Measurements from ENCODE around the gene IL36RN. TPM values are rescaled to one million over a fixed set of nuclear protein-coding genes. Genes with fewer than 3 reads are reported as not detected.

The IL36RN gene
- total RNA-seq, 2 donors from 2014 or later: not detected

Other genes with a start within 250 kb of the IL36RN start
- gene IL1B, start 222.4 kb upstream of the IL36RN start, total RNA-seq: 1 to 10 TPM; 4.2 to 7.3 TPM
- gene IL37, start 148.0 kb upstream of the IL36RN start, total RNA-seq: 1 to 10 TPM in 1 of 2 donors, under 1 TPM in 1; 0.64 to 1.5 TPM
- under 1 TPM in 1 of 2 donors, not detected in 1; 0.31 TPM for gene IL36G, start 81.2 kb upstream of the IL36RN start, total RNA-seq
- not detected for gene IL36A, start 53.7 kb upstream of the IL36RN start, total RNA-seq
- not detected for gene IL36B, start 6.3 kb upstream of the IL36RN start, total RNA-seq
- gene IL1F10, start 8.8 kb downstream of the IL36RN start, total RNA-seq: not detected
- gene IL1RN, start 68.4 kb downstream of the IL36RN start, total RNA-seq: 10 to 100 TPM in 1 of 2 donors, 1 to 10 TPM in 1; 2.6 to 15.7 TPM
- 10 to 100 TPM; 68.4 to 72.1 TPM for gene PSD4, start 114.8 kb downstream of the IL36RN start, total RNA-seq
- gene PAX8, start 219.7 kb downstream of the IL36RN start, total RNA-seq: 10 to 100 TPM in 1 of 2 donors, 1 to 10 TPM in 1; 1.3 to 13.2 TPM